Measurements from ENCODE around the gene DLST.

GRCh38 chr14:74843653-74844052 lies 38.1 kb upstream of the DLST start:
- no peak for TF ChIP-seq REST (IDR thresholded peaks at IDR 0.05; ENCODE audit: insufficient read depth in 1 of 2, low read depth in 2 of 2, low read length in 1 of 2)
- TF ChIP-seq CTCF (IDR thresholded peaks at IDR 0.05) = no peak
- TF ChIP-seq TCF7L2 (IDR thresholded peaks at IDR 0.05; ENCODE audit: low read depth, low read length) = no peak
